ENCODE data around the gene PHACTR1.

Gene PHACTR1

DNA sequence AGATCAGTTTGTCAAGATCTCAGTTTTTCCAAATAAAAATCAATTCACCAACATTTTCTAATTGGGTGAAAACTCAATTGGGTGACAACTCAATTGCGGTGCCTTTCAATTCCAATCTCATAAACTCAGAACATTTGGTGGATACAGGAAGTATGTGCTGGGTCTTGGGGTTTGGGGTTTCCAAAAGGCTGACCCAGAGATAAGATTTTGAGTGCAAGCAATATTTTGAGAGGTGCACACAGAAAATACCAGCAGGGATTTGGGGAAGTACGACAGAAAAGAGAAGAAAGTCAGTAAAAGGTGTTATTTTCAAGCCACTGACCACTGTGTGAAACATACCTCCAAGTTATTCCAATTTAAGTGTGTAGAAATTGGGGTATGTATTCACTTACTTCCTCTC is 258.0 kb downstream of the PHACTR1 start:
- Histone ChIP-seq H3K9ac (ENCODE audit: low read length) (no peak overlapping the region), H3K4me3 (ENCODE audit: low read depth in 1 of 2, low read length in 2 of 2) (no peak overlapping the region), H3K4me1 (ENCODE audit: insufficient read depth, low read length) (peaks cover 4% of the 10 kb centered on the region), H3K36me3 (ENCODE audit: insufficient read depth, low read length) (no peaks in the 10 kb centered on the region), H3K9me3 (ENCODE audit: low read length) (no peaks in the 10 kb centered on the region), H3K27me3 (ENCODE audit: control insufficient read depth in 1 of 2, insufficient read depth in 2 of 2, low read length in 2 of 2) (no peaks in the 10 kb centered on the region), H3K27ac (ENCODE audit: low read depth, low read length) (no peak overlapping the region)

DNA sequence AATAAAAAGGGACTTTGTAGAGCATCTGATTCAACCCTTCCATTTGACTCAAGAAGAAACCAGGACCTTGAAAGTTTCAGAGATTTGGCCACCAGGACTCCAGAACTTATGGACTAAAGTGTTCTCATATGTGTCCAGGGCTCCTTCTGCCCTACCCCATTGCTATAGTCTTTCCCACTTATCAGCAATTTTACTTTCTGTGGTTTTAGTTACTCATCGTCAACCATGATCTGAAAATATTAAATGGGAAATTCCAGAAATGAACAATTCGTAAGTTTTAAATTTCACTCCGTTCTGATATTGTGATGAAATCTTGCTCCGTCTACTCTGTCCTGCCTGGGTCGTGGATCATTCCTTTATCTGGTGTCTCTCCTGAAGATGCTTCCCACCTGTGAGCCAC is 259.8 kb downstream of the PHACTR1 start:
- Histone ChIP-seq H3K9me3 (ENCODE audit: low read length) (no peaks in the 10 kb centered on the region), H3K27me3 (ENCODE audit: control insufficient read depth in 1 of 2, insufficient read depth in 2 of 2, low read length in 2 of 2) (no peaks in the 10 kb centered on the region), H3K27ac (ENCODE audit: low read depth, low read length) (no peak overlapping the region), H3K36me3 (ENCODE audit: insufficient read depth, low read length) (no peaks in the 10 kb centered on the region), H3K4me1 (ENCODE audit: insufficient read depth, low read length) (peaks cover 4% of the 10 kb centered on the region), H3K4me3 (ENCODE audit: low read depth in 1 of 2, low read length in 2 of 2) (no peak overlapping the region), H3K9ac (ENCODE audit: low read length) (no peak overlapping the region)

DNA sequence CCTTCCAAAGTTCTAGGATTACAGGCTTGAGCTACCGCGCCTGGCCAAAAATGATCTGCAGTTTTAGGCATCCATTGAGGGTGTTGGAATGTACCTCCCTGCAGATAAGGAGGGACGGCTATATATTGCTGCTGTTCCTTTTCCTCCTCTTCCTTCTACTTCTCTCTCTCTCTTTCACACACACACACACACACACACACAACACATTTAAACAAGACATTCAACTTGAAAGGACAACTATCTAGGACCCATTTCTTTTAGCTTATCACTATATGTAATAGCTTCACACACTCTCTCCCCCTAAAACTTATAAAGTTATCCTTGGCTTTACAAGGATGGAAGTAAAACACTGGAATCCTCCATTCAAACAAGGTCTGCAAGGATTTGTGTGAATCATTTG is 260.6 kb downstream of the PHACTR1 start:
- peaks cover 4% of the 10 kb centered on the region for H3K4me1 ChIP-seq (ENCODE audit: insufficient read depth, low read length)
- H3K9ac ChIP-seq (ENCODE audit: low read length): no peak overlapping the region
- no peaks in the 10 kb centered on the region for H3K36me3 ChIP-seq (ENCODE audit: insufficient read depth, low read length)
- no peaks in the 10 kb centered on the region for H3K27me3 ChIP-seq (ENCODE audit: control insufficient read depth in 1 of 2, insufficient read depth in 2 of 2, low read length in 2 of 2)
- no peak overlapping the region for H3K27ac ChIP-seq (ENCODE audit: low read depth, low read length)
- H3K9me3 ChIP-seq (ENCODE audit: low read length): no peaks in the 10 kb centered on the region
- no peak overlapping the region for H3K4me3 ChIP-seq (ENCODE audit: low read depth in 1 of 2, low read length in 2 of 2)

DNA sequence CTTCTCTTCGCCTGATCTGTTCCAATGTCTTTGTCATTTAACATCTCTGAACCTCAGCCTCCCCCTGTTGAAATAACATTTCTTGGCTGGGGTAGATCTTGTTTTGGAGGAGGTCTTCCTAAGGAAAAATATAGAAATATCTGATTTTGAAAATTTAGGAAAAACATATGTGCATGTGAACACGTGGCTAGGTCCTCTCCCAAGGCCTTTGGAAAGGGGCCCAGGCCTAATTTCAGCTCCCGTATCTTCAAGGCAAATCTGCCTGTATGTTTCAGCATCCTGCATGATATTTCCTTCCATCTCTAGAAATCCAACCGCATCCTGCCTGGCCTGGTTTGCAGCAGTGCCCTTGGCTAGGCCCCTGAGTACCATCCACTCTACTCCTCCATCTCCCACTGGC is 261.2 kb downstream of the PHACTR1 start:
- Histone ChIP-seq H3K4me3 (ENCODE audit: low read depth in 1 of 2, low read length in 2 of 2) (no peak overlapping the region), H3K36me3 (ENCODE audit: insufficient read depth, low read length) (no peaks in the 10 kb centered on the region), H3K9me3 (ENCODE audit: low read length) (no peaks in the 10 kb centered on the region), H3K4me1 (ENCODE audit: insufficient read depth, low read length) (peaks cover 4% of the 10 kb centered on the region), H3K9ac (ENCODE audit: low read length) (no peak overlapping the region), H3K27ac (ENCODE audit: low read depth, low read length) (no peak overlapping the region), H3K27me3 (ENCODE audit: control insufficient read depth in 1 of 2, insufficient read depth in 2 of 2, low read length in 2 of 2) (no peaks in the 10 kb centered on the region)

DNA sequence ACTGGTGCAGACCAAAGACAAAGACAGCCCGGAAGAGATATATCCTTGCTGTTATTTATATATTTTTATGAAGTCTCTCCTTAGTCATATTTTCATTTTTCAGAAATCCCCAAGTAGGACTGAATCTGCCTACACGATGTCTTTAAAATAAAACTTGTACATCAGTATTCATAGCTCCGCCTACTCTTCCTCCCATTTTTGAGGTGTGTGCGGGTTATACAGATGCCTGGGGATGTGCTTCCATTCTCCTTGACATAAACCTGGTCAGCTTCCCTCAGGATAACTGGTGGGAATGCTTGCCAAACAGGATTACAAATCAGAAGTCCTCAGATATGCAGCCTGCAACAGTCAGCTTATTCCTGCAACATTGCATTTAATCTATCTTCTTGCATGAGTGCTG is 264.2 kb downstream of the PHACTR1 start:
- H3K27ac ChIP-seq (ENCODE audit: low read depth, low read length): no peak overlapping the region
- no peak overlapping the region for H3K9ac ChIP-seq (ENCODE audit: low read length)
- H3K27me3 ChIP-seq (ENCODE audit: control insufficient read depth in 1 of 2, insufficient read depth in 2 of 2, low read length in 2 of 2): no peaks in the 10 kb centered on the region
- H3K36me3 ChIP-seq (ENCODE audit: insufficient read depth, low read length): no peaks in the 10 kb centered on the region
- no peaks in the 10 kb centered on the region for H3K9me3 ChIP-seq (ENCODE audit: low read length)
- no peak overlapping the region for H3K4me3 ChIP-seq (ENCODE audit: low read depth in 1 of 2, low read length in 2 of 2)
- no peaks in the 10 kb centered on the region for H3K4me1 ChIP-seq (ENCODE audit: insufficient read depth, low read length)

DNA sequence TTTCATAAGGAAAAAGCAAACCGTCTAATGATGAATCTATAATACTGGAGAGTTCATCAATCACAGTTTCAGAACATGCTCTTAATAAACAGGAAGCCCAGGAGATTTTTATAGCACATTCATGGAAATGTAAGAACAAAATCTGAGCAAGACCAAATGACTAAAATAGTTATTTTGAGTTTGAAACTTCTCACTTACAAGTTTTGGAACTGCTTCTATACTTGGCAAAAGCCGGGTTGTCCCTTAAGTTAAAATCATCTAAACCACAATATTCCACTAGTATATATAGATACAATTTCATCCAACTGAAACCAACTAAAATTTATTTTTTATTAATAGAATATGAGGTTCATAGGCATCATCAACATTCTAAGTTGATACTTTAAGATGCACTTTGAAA is 268.2 kb downstream of the PHACTR1 start:
- no peaks in the 10 kb centered on the region for H3K27me3 ChIP-seq (ENCODE audit: control insufficient read depth in 1 of 2, insufficient read depth in 2 of 2, low read length in 2 of 2)
- H3K4me1 ChIP-seq (ENCODE audit: insufficient read depth, low read length): no peaks in the 10 kb centered on the region
- H3K27ac ChIP-seq (ENCODE audit: low read depth, low read length): no peak overlapping the region
- no peaks in the 10 kb centered on the region for H3K36me3 ChIP-seq (ENCODE audit: insufficient read depth, low read length)
- no peak overlapping the region for H3K9ac ChIP-seq (ENCODE audit: low read length)
- H3K9me3 ChIP-seq (ENCODE audit: low read length): no peaks in the 10 kb centered on the region
- no peak overlapping the region for H3K4me3 ChIP-seq (ENCODE audit: low read depth in 1 of 2, low read length in 2 of 2)

DNA sequence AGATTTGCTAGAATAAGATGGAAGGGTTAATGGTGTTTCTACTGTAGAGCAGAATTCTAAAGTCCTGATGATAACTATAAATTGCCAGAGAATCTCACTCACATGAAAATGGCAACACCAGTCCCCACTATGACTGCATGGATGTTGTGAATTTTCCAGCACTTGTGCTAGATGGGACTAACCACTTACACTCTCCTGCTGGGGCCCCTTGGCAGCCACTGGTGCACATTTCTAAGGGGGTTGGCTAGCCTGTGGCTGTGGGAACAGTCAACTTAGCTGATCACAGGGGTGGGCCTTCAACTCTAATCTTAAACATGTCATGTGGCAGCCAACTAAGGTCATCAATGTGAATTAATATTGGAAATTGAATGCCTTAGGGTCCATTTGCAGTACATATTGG is 271.2 kb downstream of the PHACTR1 start:
- Histone ChIP-seq H3K36me3 (ENCODE audit: insufficient read depth, low read length) (no peaks in the 10 kb centered on the region), H3K9me3 (ENCODE audit: low read length) (no peaks in the 10 kb centered on the region), H3K4me1 (ENCODE audit: insufficient read depth, low read length) (no peaks in the 10 kb centered on the region), H3K9ac (ENCODE audit: low read length) (no peak overlapping the region), H3K27me3 (ENCODE audit: control insufficient read depth in 1 of 2, insufficient read depth in 2 of 2, low read length in 2 of 2) (no peaks in the 10 kb centered on the region), H3K4me3 (ENCODE audit: low read depth in 1 of 2, low read length in 2 of 2) (no peak overlapping the region), H3K27ac (ENCODE audit: low read depth, low read length) (no peak overlapping the region)

DNA sequence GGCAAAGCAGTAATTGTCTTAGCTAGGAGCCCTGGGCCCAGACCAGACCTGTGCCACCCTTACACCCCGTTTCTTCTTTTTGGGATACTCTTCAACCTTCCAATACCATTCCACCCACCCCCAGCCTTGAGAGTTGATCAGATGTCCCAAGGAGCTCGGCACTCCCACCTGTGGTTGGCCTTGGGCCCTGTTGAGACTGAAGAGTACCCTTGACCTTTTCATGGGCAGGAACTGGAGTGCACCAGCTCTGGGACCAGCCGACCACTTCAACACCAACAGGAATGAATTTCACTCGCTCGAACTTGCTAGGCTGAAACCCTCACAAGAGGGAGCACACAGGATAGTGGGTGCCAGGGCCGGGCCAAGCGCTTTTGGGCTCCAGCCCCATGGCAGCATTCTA is 273.6 kb downstream of the PHACTR1 start:
- Histone ChIP-seq H3K4me1 (ENCODE audit: insufficient read depth, low read length) (no peaks in the 10 kb centered on the region), H3K27ac (ENCODE audit: low read depth, low read length) (no peak overlapping the region), H3K9me3 (ENCODE audit: low read length) (no peaks in the 10 kb centered on the region), H3K36me3 (ENCODE audit: insufficient read depth, low read length) (no peaks in the 10 kb centered on the region), H3K4me3 (ENCODE audit: low read depth in 1 of 2, low read length in 2 of 2) (no peak overlapping the region), H3K27me3 (ENCODE audit: control insufficient read depth in 1 of 2, insufficient read depth in 2 of 2, low read length in 2 of 2) (no peaks in the 10 kb centered on the region), H3K9ac (ENCODE audit: low read length) (no peak overlapping the region)

DNA sequence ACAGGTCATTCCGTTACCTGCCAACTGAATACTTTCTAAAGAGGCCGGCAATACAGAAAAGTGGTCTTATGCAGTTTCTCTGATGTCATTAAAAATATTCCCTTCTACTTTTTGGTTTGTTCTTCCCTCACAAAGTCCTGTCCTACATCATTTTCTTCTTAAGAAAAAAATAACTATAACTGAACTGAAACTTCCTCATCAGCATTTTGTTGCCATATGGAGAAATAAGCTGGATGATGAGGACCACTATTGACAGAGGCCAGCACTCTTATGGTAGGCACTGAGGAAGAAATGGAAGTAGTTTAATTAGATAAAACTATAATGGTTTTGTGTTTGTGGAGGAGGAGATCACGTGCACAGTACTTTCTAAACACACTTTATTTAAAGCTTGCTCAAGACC is 274.9 kb downstream of the PHACTR1 start:
- no peaks in the 10 kb centered on the region for H3K27me3 ChIP-seq (ENCODE audit: control insufficient read depth in 1 of 2, insufficient read depth in 2 of 2, low read length in 2 of 2)
- no peaks in the 10 kb centered on the region for H3K4me1 ChIP-seq (ENCODE audit: insufficient read depth, low read length)
- H3K9ac ChIP-seq (ENCODE audit: low read length): no peak overlapping the region
- no peaks in the 10 kb centered on the region for H3K9me3 ChIP-seq (ENCODE audit: low read length)
- no peak overlapping the region for H3K4me3 ChIP-seq (ENCODE audit: low read depth in 1 of 2, low read length in 2 of 2)
- H3K36me3 ChIP-seq (ENCODE audit: insufficient read depth, low read length): no peaks in the 10 kb centered on the region
- H3K27ac ChIP-seq (ENCODE audit: low read depth, low read length): no peak overlapping the region

DNA sequence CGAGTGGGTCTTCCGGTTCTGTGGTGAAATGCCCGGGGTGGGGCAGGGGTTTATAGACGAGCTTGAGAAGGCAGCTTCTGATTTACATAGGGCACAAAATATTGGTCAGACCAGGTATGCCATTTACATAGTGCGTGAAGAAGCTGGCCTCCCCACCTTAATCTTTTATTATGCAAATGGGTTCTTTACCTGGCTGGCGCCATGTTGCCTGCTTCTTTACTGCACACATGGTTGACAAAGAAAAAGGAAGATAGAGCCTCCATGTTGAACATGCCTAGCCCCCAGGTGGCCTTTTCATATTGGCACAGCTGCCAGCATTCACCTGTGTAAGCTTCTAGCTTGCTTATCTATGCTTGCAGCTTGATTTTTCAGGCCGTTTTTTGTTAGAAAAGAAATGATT is 276.2 kb downstream of the PHACTR1 start:
- Histone ChIP-seq H3K27ac (ENCODE audit: low read depth, low read length) (no peak overlapping the region), H3K4me1 (ENCODE audit: insufficient read depth, low read length) (no peaks in the 10 kb centered on the region), H3K36me3 (ENCODE audit: insufficient read depth, low read length) (no peaks in the 10 kb centered on the region), H3K27me3 (ENCODE audit: control insufficient read depth in 1 of 2, insufficient read depth in 2 of 2, low read length in 2 of 2) (no peaks in the 10 kb centered on the region), H3K9ac (ENCODE audit: low read length) (no peak overlapping the region), H3K4me3 (ENCODE audit: low read depth in 1 of 2, low read length in 2 of 2) (no peak overlapping the region), H3K9me3 (ENCODE audit: low read length) (no peaks in the 10 kb centered on the region)

DNA sequence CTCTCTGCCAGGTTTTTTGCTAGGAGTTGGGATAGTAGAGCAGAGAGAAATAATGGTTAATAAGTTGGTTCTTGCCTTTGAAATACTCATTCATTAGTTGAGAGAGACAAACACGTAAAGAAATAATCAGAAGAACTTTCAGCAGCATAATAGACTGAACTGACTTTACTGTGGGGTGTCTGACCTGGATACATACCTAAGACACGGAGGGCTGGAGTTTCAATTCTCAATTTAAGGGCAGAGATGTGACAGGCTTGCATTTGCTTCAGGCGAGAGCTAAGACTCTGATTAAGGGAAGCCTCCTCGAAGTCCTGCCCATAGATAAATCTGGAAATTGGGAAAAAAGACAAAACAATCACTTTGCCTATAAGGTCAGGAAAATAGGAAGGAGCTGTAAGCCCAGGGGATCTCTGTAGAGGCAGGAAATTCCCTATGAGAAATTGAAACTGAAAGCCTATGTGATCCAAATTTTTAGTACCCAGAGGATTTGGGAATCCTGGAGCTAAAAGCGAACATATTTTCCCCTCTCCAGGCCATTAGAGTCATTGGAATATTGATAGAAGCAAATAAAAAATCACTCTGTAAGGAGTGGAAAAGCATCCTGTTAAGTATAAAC is 276.8 kb downstream of the PHACTR1 start:
- H3K27me3 ChIP-seq (ENCODE audit: control insufficient read depth in 1 of 2, insufficient read depth in 2 of 2, low read length in 2 of 2): no peaks in the 10 kb centered on the region
- H3K27ac ChIP-seq (ENCODE audit: low read depth, low read length): no peak overlapping the region
- no peaks in the 10 kb centered on the region for H3K9me3 ChIP-seq (ENCODE audit: low read length)
- H3K4me3 ChIP-seq (ENCODE audit: low read depth in 1 of 2, low read length in 2 of 2): no peak overlapping the region
- H3K36me3 ChIP-seq (ENCODE audit: insufficient read depth, low read length): no peaks in the 10 kb centered on the region
- no peak overlapping the region for H3K9ac ChIP-seq (ENCODE audit: low read length)
- no peaks in the 10 kb centered on the region for H3K4me1 ChIP-seq (ENCODE audit: insufficient read depth, low read length)

DNA sequence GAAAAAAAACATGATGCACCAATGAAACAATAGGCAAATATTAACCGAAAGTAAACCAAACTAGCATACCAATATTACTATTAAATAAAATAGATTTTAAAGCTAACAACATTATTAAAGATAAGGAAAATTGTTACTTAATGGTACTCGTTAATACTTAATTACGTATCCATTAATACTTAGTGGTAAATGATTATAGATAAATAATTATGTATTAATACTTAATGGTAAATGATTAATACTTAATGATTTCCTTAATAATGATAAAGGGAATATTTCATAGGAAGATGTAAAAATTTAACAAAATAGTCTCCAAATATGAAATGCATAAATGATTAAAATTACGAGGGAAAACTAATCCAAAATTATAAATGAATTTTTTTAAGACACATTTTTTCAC is 278.9 kb downstream of the PHACTR1 start:
- no peaks in the 10 kb centered on the region for H3K36me3 ChIP-seq (ENCODE audit: insufficient read depth, low read length)
- H3K27me3 ChIP-seq (ENCODE audit: control insufficient read depth in 1 of 2, insufficient read depth in 2 of 2, low read length in 2 of 2): no peaks in the 10 kb centered on the region
- H3K27ac ChIP-seq (ENCODE audit: low read depth, low read length): no peak overlapping the region
- no peaks in the 10 kb centered on the region for H3K4me1 ChIP-seq (ENCODE audit: insufficient read depth, low read length)
- no peak overlapping the region for H3K9ac ChIP-seq (ENCODE audit: low read length)
- no peaks in the 10 kb centered on the region for H3K9me3 ChIP-seq (ENCODE audit: low read length)
- H3K4me3 ChIP-seq (ENCODE audit: low read depth in 1 of 2, low read length in 2 of 2): no peak overlapping the region

Data from muscle layer of colon (tissue), 2 donors.